Measurements from ENCODE around the gene CCNJL. TPM values are rescaled to one million over a fixed set of nuclear protein-coding genes. Genes with fewer than 3 reads are reported as not detected.

CCNJL gene
- total and polyA plus RNA-seq, 2 of the 8 experiments (the other 6 are each of a cell fraction or from before 2014, with no cell fraction given): 34.6 to 44.7 TPM

GRCh38 chr5:160271836-160272235 lies 40.5 kb downstream of the CCNJL start (continued):
- TF ChIP-seq, protein P1, sequence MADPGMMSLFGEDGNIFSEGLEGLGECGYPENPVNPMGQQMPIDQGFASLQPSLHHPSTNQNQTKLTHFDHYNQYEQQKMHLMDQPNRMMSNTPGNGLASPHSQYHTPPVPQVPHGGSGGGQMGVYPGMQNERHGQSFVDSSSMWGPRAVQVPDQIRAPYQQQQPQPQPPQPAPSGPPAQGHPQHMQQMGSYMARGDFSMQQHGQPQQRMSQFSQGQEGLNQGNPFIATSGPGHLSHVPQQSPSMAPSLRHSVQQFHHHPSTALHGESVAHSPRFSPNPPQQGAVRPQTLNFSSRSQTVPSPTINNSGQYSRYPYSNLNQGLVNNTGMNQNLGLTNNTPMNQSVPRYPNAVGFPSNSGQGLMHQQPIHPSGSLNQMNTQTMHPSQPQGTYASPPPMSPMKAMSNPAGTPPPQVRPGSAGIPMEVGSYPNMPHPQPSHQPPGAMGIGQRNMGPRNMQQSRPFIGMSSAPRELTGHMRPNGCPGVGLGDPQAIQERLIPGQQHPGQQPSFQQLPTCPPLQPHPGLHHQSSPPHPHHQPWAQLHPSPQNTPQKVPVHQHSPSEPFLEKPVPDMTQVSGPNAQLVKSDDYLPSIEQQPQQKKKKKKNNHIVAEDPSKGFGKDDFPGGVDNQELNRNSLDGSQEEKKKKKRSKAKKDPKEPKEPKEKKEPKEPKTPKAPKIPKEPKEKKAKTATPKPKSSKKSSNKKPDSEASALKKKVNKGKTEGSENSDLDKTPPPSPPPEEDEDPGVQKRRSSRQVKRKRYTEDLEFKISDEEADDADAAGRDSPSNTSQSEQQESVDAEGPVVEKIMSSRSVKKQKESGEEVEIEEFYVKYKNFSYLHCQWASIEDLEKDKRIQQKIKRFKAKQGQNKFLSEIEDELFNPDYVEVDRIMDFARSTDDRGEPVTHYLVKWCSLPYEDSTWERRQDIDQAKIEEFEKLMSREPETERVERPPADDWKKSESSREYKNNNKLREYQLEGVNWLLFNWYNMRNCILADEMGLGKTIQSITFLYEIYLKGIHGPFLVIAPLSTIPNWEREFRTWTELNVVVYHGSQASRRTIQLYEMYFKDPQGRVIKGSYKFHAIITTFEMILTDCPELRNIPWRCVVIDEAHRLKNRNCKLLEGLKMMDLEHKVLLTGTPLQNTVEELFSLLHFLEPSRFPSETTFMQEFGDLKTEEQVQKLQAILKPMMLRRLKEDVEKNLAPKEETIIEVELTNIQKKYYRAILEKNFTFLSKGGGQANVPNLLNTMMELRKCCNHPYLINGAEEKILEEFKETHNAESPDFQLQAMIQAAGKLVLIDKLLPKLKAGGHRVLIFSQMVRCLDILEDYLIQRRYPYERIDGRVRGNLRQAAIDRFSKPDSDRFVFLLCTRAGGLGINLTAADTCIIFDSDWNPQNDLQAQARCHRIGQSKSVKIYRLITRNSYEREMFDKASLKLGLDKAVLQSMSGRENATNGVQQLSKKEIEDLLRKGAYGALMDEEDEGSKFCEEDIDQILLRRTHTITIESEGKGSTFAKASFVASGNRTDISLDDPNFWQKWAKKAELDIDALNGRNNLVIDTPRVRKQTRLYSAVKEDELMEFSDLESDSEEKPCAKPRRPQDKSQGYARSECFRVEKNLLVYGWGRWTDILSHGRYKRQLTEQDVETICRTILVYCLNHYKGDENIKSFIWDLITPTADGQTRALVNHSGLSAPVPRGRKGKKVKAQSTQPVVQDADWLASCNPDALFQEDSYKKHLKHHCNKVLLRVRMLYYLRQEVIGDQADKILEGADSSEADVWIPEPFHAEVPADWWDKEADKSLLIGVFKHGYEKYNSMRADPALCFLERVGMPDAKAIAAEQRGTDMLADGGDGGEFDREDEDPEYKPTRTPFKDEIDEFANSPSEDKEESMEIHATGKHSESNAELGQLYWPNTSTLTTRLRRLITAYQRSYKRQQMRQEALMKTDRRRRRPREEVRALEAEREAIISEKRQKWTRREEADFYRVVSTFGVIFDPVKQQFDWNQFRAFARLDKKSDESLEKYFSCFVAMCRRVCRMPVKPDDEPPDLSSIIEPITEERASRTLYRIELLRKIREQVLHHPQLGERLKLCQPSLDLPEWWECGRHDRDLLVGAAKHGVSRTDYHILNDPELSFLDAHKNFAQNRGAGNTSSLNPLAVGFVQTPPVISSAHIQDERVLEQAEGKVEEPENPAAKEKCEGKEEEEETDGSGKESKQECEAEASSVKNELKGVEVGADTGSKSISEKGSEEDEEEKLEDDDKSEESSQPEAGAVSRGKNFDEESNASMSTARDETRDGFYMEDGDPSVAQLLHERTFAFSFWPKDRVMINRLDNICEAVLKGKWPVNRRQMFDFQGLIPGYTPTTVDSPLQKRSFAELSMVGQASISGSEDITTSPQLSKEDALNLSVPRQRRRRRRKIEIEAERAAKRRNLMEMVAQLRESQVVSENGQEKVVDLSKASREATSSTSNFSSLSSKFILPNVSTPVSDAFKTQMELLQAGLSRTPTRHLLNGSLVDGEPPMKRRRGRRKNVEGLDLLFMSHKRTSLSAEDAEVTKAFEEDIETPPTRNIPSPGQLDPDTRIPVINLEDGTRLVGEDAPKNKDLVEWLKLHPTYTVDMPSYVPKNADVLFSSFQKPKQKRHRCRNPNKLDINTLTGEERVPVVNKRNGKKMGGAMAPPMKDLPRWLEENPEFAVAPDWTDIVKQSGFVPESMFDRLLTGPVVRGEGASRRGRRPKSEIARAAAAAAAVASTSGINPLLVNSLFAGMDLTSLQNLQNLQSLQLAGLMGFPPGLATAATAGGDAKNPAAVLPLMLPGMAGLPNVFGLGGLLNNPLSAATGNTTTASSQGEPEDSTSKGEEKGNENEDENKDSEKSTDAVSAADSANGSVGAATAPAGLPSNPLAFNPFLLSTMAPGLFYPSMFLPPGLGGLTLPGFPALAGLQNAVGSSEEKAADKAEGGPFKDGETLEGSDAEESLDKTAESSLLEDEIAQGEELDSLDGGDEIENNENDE (IDR thresholded peaks at IDR 0.05; ENCODE audit: insufficient replicate concordance, low read length): no peak
- TF ChIP-seq CBX5 (IDR thresholded peaks at IDR 0.05; ENCODE audit: low read depth, low read length) (no peak), PHF8 (conservative IDR thresholded peaks at IDR 0.05; ENCODE audit: low read depth, low read length) (no peak), RBBP5 (IDR thresholded peaks at IDR 0.05; ENCODE audit: borderline replicate concordance, low read depth, low read length) (no peak), KDM1A (IDR thresholded peaks at IDR 0.05; ENCODE audit: borderline replicate concordance, low read length) (no peak), GTF2F1 (IDR thresholded peaks at IDR 0.05; ENCODE audit: borderline replicate concordance, low read depth, low read length) (no peak), NRF1 (IDR thresholded peaks at IDR 0.05; ENCODE audit: low read depth, low read length) (no peak), SIRT6 (IDR thresholded peaks at IDR 0.05; ENCODE audit: low read length) (no peak), JUND (IDR thresholded peaks at IDR 0.05; ENCODE audit: low read length) (no peak), RAD21 (IDR thresholded peaks at IDR 0.05 in 1 of 2, conservative IDR thresholded peaks at IDR 0.05 in 1 of 2; ENCODE audit: low read depth in 2 of 2, low read length in 2 of 2) (no peak), SAP30 (IDR thresholded peaks at IDR 0.05; ENCODE audit: insufficient read depth, insufficient replicate concordance, low read length) (no peak), MAFK (IDR thresholded peaks at IDR 0.05; ENCODE audit: low read depth, low read length) (no peak)

Data from H1 (cell line).